ENCODE data around the gene USP35.

DNA sequence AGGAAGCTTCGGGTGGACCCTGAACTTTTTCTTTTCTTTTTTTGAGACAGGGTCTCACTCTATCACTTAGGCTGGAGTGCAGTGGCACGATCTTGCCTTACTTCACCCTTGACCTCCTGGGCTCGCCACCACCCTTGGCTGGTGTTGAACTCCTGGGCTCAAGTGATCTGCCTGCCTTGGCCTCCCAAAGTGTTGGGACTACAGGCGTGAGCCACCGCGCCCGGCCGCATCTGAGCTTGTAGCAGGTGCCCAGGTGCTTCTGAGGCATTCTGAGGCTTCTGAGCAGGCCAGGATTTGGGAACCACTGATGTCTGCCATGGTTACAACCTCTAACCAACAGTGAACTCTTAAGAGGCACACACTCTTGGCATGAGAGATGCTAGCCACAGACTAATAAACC is 5.1 kb downstream of the USP35 start:
- TF ChIP-seq, protein P1, sequence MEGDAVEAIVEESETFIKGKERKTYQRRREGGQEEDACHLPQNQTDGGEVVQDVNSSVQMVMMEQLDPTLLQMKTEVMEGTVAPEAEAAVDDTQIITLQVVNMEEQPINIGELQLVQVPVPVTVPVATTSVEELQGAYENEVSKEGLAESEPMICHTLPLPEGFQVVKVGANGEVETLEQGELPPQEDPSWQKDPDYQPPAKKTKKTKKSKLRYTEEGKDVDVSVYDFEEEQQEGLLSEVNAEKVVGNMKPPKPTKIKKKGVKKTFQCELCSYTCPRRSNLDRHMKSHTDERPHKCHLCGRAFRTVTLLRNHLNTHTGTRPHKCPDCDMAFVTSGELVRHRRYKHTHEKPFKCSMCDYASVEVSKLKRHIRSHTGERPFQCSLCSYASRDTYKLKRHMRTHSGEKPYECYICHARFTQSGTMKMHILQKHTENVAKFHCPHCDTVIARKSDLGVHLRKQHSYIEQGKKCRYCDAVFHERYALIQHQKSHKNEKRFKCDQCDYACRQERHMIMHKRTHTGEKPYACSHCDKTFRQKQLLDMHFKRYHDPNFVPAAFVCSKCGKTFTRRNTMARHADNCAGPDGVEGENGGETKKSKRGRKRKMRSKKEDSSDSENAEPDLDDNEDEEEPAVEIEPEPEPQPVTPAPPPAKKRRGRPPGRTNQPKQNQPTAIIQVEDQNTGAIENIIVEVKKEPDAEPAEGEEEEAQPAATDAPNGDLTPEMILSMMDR (IDR thresholded peaks at IDR 0.05), result no peak
- TF ChIP-seq POLR2A (IDR thresholded peaks at IDR 0.05), result no peak
